IMR-90 (cell line): ENCODE measurements around the gene AJAP1.

Experiments
- BHLHE40 ChIP-seq: fragments of 150-350 bp; IDR thresholded peaks from 2 replicates; pipeline ENCODE4 v1.6.1; 2016; ENCODE audit warnings: mild to moderate bottlenecking, low read depth, low read length
- CEBPB ChIP-seq: IDR thresholded peaks from 2 replicates; pipeline ENCODE4 v1.6.1; 2012; ENCODE audit warnings: low read depth, low read length, improper control_type of control experiment
- CHD1 ChIP-seq: IDR thresholded peaks from 2 replicates; pipeline ENCODE4 v1.6.1; 2012; ENCODE audit warnings: low read depth, low read length, improper control_type of control experiment
- FOS ChIP-seq: fragments of 150-350 bp; IDR thresholded peaks from 2 replicates; pipeline ENCODE4 v1.6.1; 2016; ENCODE audit warnings: low read depth, low read length
- MAFK ChIP-seq: IDR thresholded peaks from 2 replicates; pipeline ENCODE4 v1.6.1; 2012; ENCODE audit warnings: low read depth, low read length, improper control_type of control experiment
- POLR2A ChIP-seq: IDR thresholded peaks from 2 replicates; pipeline ENCODE4 v1.6.1; 2012; ENCODE audit warnings: mild to moderate bottlenecking, low read depth, low read length
- RAD21 ChIP-seq: IDR thresholded peaks from 2 replicates; pipeline ENCODE4 v1.6.1; 2012; ENCODE audit warnings: low read length, improper control_type of control experiment
- RFX5 ChIP-seq: IDR thresholded peaks from 2 replicates; pipeline ENCODE4 v1.8.0; 2012; ENCODE audit warnings: low read depth, mild to moderate bottlenecking, low read length, moderate library complexity
- SMC3 ChIP-seq: fragments of 150-350 bp; IDR thresholded peaks from 2 replicates; pipeline ENCODE4 v1.6.1; 2016; ENCODE audit warnings: low read depth, mild to moderate bottlenecking, antibody characterized with exemption, low read length, moderate library complexity
- TF ChIP-seq, protein P1 (sequence below): conservative IDR thresholded peaks from 2 replicates; pipeline ENCODE4 v1.5.1; 2012; ENCODE audit warnings: mild to moderate bottlenecking, low read depth, low read length, improper control_type of control experiment
- TF ChIP-seq, protein P2 (sequence below): fragments of 150-350 bp; IDR thresholded peaks from 2 replicates; pipeline ENCODE4 v1.6.1; 2017; ENCODE audit warnings: mild to moderate bottlenecking, antibody characterized with exemption, low read length, low read depth
- TF ChIP-seq, protein P3 (sequence below): fragments of 150-350 bp; IDR thresholded peaks from 2 replicates; pipeline ENCODE4 v1.6.1; 2016; ENCODE audit warnings: low read depth, mild to moderate bottlenecking, low read length, moderate library complexity, borderline replicate concordance

DNA sequence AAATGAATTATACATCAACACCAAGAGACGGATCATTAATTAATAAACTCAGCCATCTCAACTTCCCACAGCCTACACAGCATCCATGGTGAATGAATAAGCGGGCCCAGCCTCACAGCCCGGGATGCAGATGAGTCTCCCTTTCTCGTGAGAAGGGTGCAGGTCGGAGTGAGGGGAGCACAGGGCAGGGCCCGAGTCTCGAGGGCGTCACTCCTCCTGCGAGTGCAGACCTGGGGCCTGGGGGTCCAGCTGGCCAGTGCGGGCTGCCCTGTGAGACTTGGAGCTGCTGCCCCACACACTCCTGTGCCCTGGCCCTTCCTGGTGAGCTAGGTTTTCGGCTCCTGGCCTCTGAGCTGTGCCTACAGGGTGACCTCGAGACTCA lies 74.7 kb downstream of the AJAP1 start:
- TF ChIP-seq, protein P1, sequence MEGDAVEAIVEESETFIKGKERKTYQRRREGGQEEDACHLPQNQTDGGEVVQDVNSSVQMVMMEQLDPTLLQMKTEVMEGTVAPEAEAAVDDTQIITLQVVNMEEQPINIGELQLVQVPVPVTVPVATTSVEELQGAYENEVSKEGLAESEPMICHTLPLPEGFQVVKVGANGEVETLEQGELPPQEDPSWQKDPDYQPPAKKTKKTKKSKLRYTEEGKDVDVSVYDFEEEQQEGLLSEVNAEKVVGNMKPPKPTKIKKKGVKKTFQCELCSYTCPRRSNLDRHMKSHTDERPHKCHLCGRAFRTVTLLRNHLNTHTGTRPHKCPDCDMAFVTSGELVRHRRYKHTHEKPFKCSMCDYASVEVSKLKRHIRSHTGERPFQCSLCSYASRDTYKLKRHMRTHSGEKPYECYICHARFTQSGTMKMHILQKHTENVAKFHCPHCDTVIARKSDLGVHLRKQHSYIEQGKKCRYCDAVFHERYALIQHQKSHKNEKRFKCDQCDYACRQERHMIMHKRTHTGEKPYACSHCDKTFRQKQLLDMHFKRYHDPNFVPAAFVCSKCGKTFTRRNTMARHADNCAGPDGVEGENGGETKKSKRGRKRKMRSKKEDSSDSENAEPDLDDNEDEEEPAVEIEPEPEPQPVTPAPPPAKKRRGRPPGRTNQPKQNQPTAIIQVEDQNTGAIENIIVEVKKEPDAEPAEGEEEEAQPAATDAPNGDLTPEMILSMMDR = no peak
- TF ChIP-seq RAD21 (no peak), BHLHE40 (no peak), SMC3 (no peak), MAFK (no peak), POLR2A (no peak), FOS (no peak), CHD1 (no peak), RFX5 (no peak), CEBPB (no peak)
- TF ChIP-seq, protein P2, sequence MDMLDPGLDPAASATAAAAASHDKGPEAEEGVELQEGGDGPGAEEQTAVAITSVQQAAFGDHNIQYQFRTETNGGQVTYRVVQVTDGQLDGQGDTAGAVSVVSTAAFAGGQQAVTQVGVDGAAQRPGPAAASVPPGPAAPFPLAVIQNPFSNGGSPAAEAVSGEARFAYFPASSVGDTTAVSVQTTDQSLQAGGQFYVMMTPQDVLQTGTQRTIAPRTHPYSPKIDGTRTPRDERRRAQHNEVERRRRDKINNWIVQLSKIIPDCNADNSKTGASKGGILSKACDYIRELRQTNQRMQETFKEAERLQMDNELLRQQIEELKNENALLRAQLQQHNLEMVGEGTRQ = no peak
- TF ChIP-seq, protein P3, sequence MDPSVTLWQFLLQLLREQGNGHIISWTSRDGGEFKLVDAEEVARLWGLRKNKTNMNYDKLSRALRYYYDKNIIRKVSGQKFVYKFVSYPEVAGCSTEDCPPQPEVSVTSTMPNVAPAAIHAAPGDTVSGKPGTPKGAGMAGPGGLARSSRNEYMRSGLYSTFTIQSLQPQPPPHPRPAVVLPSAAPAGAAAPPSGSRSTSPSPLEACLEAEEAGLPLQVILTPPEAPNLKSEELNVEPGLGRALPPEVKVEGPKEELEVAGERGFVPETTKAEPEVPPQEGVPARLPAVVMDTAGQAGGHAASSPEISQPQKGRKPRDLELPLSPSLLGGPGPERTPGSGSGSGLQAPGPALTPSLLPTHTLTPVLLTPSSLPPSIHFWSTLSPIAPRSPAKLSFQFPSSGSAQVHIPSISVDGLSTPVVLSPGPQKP = no peak
